Measurements from ENCODE around the gene ZNF680. TPM values are rescaled to one million over a fixed set of nuclear protein-coding genes. Genes with fewer than 3 reads are reported as not detected.

ZNF680 gene
- polyA plus RNA-seq (2011; rRNA removed) = 0.66 and 1.2 TPM in 2 replicates
- polyA minus RNA-seq (2011; rRNA and poly(A)+ RNA removed) = 1.6 and 1.8 TPM in 2 replicates

DNA sequence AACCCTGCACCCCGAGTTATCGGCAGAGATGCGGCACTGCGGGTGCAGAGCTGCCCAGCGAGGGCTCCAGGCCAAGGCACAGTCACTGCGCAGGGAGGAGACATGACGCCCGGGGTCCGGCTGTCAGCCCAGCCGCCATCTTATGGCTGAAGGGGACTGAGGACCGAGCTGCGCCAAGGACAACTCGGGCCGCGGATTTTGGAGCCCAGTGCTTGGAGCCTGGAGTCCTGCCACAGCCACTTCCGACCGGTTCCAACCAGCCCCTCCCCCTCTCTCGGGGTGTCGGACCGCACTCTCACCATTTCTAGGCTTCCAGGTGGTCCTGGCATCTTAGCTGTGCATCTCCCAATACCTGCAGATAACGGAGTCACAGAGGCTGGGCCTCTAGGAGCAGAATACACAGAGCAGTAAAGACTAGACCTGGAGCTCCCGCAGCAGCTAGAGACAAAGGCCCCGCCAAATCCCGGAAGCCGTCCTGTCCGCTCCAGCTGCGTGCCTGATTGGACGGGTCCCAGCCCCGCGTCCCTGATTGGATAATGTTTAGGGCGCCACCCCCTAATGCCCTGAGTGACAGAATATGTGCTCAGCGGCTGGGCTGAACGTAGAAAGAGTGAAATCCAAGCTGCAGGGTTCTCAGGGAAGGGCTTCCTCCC lies at the start of gene ZNF680:
Gene ZNF680 (minus strand): TSS at position 446 of the 653 bp plus-strand sequence. CDS start 117 bp downstream, at position 329.
- POLR2A ChIA-PET = no interaction called here
- Histone ChIP-seq H3K27me3 (ENCODE audit: control insufficient read depth, insufficient read depth, low read length) (no peaks in the 10 kb centered on the region), H3K36me3 (ENCODE audit: control insufficient read depth, insufficient read depth, low read length) (no peaks in the 10 kb centered on the region), H3K4me3 (ENCODE audit: low read depth, low read length) (peak within 1 kb of the TSS; percentile 72)
- TF ChIP-seq, protein P1, sequence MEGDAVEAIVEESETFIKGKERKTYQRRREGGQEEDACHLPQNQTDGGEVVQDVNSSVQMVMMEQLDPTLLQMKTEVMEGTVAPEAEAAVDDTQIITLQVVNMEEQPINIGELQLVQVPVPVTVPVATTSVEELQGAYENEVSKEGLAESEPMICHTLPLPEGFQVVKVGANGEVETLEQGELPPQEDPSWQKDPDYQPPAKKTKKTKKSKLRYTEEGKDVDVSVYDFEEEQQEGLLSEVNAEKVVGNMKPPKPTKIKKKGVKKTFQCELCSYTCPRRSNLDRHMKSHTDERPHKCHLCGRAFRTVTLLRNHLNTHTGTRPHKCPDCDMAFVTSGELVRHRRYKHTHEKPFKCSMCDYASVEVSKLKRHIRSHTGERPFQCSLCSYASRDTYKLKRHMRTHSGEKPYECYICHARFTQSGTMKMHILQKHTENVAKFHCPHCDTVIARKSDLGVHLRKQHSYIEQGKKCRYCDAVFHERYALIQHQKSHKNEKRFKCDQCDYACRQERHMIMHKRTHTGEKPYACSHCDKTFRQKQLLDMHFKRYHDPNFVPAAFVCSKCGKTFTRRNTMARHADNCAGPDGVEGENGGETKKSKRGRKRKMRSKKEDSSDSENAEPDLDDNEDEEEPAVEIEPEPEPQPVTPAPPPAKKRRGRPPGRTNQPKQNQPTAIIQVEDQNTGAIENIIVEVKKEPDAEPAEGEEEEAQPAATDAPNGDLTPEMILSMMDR (IDR thresholded peaks at IDR 0.05; ENCODE audit: insufficient read depth, low read depth, low read length) = no peak
- DNase-seq (ENCODE audit: low read depth) = peak; percentile 71
- CTCF ChIA-PET = interaction anchor here (1.3 kb wide), 1 partner anchor 9 kb away, joined by 4 read pairs; no protein-coding TSS in a partner anchor

DNA sequence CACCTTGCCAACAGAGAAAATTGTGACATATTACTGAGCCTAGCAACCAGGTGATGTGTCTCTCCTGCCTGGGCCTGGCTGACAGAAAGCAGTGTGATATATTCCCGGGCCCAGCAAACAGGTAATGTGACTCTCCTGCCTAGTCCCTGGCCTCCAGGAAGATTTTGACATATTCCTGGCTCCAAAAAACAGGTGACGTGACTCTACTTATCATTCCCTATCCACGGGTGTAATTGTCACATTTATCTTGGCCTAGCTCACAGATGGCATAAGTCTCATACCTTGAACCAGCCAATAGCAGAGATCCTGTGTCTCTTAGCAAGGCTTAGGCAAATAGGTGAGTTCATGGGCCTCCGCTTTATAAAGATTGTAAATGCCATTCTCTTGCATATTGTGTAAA lies 49.6 kb upstream of the ZNF680 start:
- TF ChIP-seq, protein P1 (IDR thresholded peaks at IDR 0.05; ENCODE audit: insufficient read depth, low read depth, low read length) = no peak
- DNase-seq (ENCODE audit: low read depth) = no peak
- ChIA-PET POLR2A (no interaction called here), CTCF (no interaction called here)
- H3K4me3 ChIP-seq (ENCODE audit: low read depth, low read length) = no peak overlapping the region
- no peaks in the 10 kb centered on the region for H3K27me3 ChIP-seq (ENCODE audit: control insufficient read depth, insufficient read depth, low read length)
- no peaks in the 10 kb centered on the region for H3K36me3 ChIP-seq (ENCODE audit: control insufficient read depth, insufficient read depth, low read length)

DNA sequence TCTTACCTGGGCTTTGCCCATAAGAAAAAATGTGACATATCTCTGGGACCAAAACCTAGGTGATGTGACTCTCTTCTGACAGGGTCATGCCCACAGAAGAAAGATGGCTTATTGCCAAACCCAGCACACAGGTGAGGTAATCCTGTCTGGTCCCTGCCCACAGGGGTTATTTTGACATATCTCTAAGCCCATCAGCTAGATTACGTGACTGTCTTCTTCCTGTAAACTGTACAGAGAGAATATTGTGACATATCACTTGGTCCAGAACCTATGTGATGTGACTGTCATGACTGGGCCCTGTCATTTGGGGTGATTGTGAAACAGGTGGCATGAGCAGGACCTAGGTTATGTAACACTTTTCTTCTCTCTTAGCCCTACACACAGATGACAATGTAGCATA lies 48.8 kb upstream of the ZNF680 start:
- no peaks in the 10 kb centered on the region for H3K27me3 ChIP-seq (ENCODE audit: control insufficient read depth, insufficient read depth, low read length)
- DNase-seq (ENCODE audit: low read depth) = no peak
- no peaks in the 10 kb centered on the region for H3K36me3 ChIP-seq (ENCODE audit: control insufficient read depth, insufficient read depth, low read length)
- H3K4me3 ChIP-seq (ENCODE audit: low read depth, low read length) = no peak overlapping the region
- POLR2A ChIA-PET = no interaction called here
- CTCF ChIA-PET = no interaction called here
- TF ChIP-seq, protein P1 (IDR thresholded peaks at IDR 0.05; ENCODE audit: insufficient read depth, low read depth, low read length) = no peak

DNA sequence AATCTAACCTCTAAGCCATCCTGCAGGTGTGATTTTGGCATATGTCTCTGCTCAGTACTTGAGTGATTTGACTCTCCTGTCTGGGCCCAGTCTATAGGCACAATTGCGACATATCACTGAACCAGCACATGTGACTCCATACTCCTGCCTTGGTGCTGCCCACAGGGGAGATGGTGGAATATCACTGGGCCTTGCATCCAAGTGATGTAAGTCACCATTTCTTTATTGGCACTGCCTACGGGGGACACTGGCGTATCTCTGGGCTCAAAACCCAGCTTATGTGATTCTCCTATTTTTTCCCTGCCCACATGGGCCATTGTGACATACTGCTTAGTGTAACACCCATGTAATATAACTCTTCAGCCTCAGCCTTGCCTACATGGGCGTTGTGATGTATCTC lies 48.1 kb upstream of the ZNF680 start:
- DNase-seq (ENCODE audit: low read depth) = no peak
- Histone ChIP-seq H3K27me3 (ENCODE audit: control insufficient read depth, insufficient read depth, low read length) (no peaks in the 10 kb centered on the region), H3K4me3 (ENCODE audit: low read depth, low read length) (no peak overlapping the region), H3K36me3 (ENCODE audit: control insufficient read depth, insufficient read depth, low read length) (no peaks in the 10 kb centered on the region)
- POLR2A ChIA-PET = no interaction called here
- CTCF ChIA-PET = no interaction called here
- TF ChIP-seq, protein P1 (IDR thresholded peaks at IDR 0.05; ENCODE audit: insufficient read depth, low read depth, low read length) = no peak

DNA sequence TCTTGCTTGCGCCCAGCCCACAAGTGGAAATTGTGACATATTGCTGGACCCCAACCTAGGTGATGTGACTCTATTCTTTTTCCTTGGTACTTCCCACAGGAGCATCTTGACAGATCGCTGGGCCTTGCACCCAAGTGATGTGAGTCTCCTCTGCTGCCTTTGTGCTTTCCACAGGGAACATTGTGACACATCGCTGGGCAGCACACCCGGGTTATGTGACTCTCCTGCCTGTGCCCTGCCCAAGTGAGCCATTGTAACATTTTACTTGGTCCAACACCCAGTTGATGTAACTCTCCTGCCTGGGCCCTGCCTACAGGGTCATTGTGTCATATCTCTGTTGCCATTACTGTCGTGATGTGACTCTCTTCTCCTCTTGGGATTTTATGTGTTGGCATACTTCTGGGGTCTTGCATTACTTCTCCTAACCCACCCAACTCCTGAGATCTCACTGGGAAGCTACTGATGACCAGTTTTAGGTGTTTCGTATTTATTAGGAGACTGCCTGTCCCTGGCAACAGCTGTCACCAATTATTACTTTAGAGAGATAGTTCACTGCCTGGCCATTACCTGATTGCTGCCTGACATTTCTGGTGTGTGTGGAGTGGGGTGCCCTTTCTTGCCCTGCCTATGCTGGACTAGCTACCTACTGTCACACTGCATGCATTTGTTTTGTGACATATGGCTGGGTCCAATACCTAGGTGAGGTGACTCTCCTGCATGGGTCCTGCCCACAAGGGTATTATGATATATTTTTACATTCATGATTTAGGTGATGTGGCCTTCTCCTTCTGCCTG lies 45.4 kb upstream of the ZNF680 start:
- H3K36me3 ChIP-seq (ENCODE audit: control insufficient read depth, insufficient read depth, low read length) = no peaks in the 10 kb centered on the region
- CTCF ChIA-PET = no interaction called here
- POLR2A ChIA-PET = no interaction called here

More for the DNA sequence above, 45.4 kb upstream of the ZNF680 start:
- TF ChIP-seq, protein P1 (IDR thresholded peaks at IDR 0.05; ENCODE audit: insufficient read depth, low read depth, low read length) = no peak
- Histone ChIP-seq H3K4me3 (ENCODE audit: low read depth, low read length) (no peak overlapping the region), H3K27me3 (ENCODE audit: control insufficient read depth, insufficient read depth, low read length) (no peaks in the 10 kb centered on the region)
- no peak for DNase-seq (ENCODE audit: low read depth)

Measured in BJ (cell line).